Mesendoderm (in vitro differentiated cells): Measurements from ENCODE around the gene TRPM3.

Experiments
- DNase-seq: peaks from one replicate; pipeline ENCODE4 v3.0.0; 2013
- H2AK5ac ChIP-seq: 2 replicates; pipeline ENCODE4 v1.6.1; 2013; ENCODE audit warnings: low read length, inconsistent platforms
- H2BK120ac ChIP-seq: 2 replicates; pipeline ENCODE4 v1.6.1; 2013; ENCODE audit warnings: low read depth, mild to moderate bottlenecking, low read length, moderate library complexity, mixed read lengths
- H2BK15ac ChIP-seq: replicated peaks from 2 replicates; pipeline ENCODE4 v1.6.1; 2013; ENCODE audit warnings: low read depth, mild to moderate bottlenecking, moderate library complexity
- H2BK5ac ChIP-seq: 2 replicates; pipeline ENCODE4 v1.6.1; 2013; ENCODE audit warnings: low read length, inconsistent platforms
- H3K18ac ChIP-seq: 2 replicates; pipeline ENCODE4 v1.6.1; 2013; ENCODE audit warnings: mild to moderate bottlenecking, low read length, mixed read lengths
- H3K23ac ChIP-seq: one replicate; pipeline ENCODE4 v1.6.1; 2013; ENCODE audit warnings: low read length
- H3K27ac ChIP-seq: 2 replicates; pipeline ENCODE4 v1.5.1; 2013; ENCODE audit warnings: low read depth, mild to moderate bottlenecking, inconsistent platforms, low read length, moderate library complexity
- H3K27me3 ChIP-seq: 2 replicates; pipeline ENCODE4 v1.6.1; 2013; ENCODE audit warnings: low read length, control low read depth, mild to moderate bottlenecking, inconsistent platforms; ENCODE audit not compliant: insufficient read depth, poor library complexity
- H3K36me3 ChIP-seq: 2 replicates; pipeline ENCODE4 v1.6.1; 2013; ENCODE audit warnings: low read length, inconsistent platforms; ENCODE audit not compliant: control insufficient read depth, insufficient read depth
- H3K4ac ChIP-seq: one replicate; pipeline ENCODE4 v1.6.1; 2013; ENCODE audit warnings: low read depth, mild to moderate bottlenecking, low read length, moderate library complexity
- H3K4me1 ChIP-seq: 2 replicates; pipeline ENCODE4 v1.6.1; 2013; ENCODE audit warnings: low read depth, low read length, inconsistent platforms; ENCODE audit not compliant: control insufficient read depth
- H3K4me2 ChIP-seq: 2 replicates; pipeline ENCODE4 v1.6.1; 2013; ENCODE audit warnings: low read length
- H3K4me3 ChIP-seq: 2 replicates; pipeline ENCODE4 v1.5.1; 2013; ENCODE audit warnings: mild to moderate bottlenecking, low read length
- H3K56ac ChIP-seq: one replicate; pipeline ENCODE4 v1.6.1; 2013; ENCODE audit warnings: low read length
- H3K79me1 ChIP-seq: 2 replicates; pipeline ENCODE4 v1.6.1; 2013; ENCODE audit warnings: low read length, inconsistent platforms
- H3K79me2 ChIP-seq: 2 replicates; pipeline ENCODE4 v1.6.1; 2013; ENCODE audit warnings: mild to moderate bottlenecking, low read length; ENCODE audit not compliant: control insufficient read depth, insufficient read depth
- H3K9ac ChIP-seq: 2 replicates; pipeline ENCODE4 v1.6.1; 2013; ENCODE audit warnings: low read length, inconsistent platforms
- H4K5ac ChIP-seq: one replicate; pipeline ENCODE4 v1.6.1; 2013; ENCODE audit warnings: low read length
- H4K8ac ChIP-seq: one replicate; pipeline ENCODE4 v1.6.1; 2013; ENCODE audit warnings: low read depth, mild to moderate bottlenecking, control low read depth, low read length, moderate library complexity
- WGBS: extraction: QIAGEN DNeasy Blood & Tissue Kit; methylation state at CpG from one replicate; pipeline ENCODE4 v1.1.7; 2013; ENCODE audit warnings: low lambda C conversion rate, missing lambda C conversion rate; ENCODE audit not compliant: insufficient coverage; ENCODE audit errors: extremely low coverage; 5-methylcytosine and 5-hydroxymethylcytosine counted together

The TRPM3 gene

DNA sequence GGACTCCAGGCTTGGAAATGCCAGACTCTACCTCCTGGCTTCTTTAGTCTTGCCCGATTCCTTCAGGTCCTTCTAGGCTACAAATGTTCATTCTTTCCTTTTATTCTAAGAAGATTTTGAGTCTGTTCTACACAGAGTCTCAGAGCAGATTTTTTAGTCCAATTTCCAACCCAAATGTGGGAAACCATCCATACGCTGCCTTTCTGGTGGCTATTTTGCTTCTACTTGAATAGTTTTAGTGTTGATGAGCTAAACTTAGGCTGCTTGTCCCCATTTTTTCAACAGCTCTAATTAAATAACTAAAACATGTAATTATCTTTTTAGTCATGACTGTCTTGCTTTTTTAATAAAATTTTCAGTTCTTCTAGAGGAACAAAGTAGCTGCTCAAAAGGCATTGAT, 594.5 kb downstream of the TRPM3 start:
- H2BK5ac ChIP-seq, result no peak overlapping the region
- H2AK5ac ChIP-seq, result no peak overlapping the region
- no peaks in the 10 kb centered on the region for H3K27me3 ChIP-seq
- H3K4me3 ChIP-seq, result no peak overlapping the region
- H3K56ac ChIP-seq, result no peak overlapping the region
- H3K23ac ChIP-seq, result no peak overlapping the region
- no peaks in the 10 kb centered on the region for H3K79me1 ChIP-seq
- H3K36me3 ChIP-seq, result no peaks in the 10 kb centered on the region
- no peak overlapping the region for H3K27ac ChIP-seq
- no CpG with 5 or more reads among the region's 2 CpGs for WGBS
- H3K4ac ChIP-seq, result no peak overlapping the region
- H2BK15ac ChIP-seq, result no peak overlapping the region
- H4K5ac ChIP-seq, result no peak overlapping the region
- H2BK120ac ChIP-seq, result no peak overlapping the region
- H3K9ac ChIP-seq, result no peak overlapping the region
- no peaks in the 10 kb centered on the region for H3K79me2 ChIP-seq
- no peak overlapping the region for H3K18ac ChIP-seq
- no peak overlapping the region for H4K8ac ChIP-seq
- no peak for DNase-seq
- no peaks in the 10 kb centered on the region for H3K4me1 ChIP-seq
- no peak overlapping the region for H3K4me2 ChIP-seq

DNA sequence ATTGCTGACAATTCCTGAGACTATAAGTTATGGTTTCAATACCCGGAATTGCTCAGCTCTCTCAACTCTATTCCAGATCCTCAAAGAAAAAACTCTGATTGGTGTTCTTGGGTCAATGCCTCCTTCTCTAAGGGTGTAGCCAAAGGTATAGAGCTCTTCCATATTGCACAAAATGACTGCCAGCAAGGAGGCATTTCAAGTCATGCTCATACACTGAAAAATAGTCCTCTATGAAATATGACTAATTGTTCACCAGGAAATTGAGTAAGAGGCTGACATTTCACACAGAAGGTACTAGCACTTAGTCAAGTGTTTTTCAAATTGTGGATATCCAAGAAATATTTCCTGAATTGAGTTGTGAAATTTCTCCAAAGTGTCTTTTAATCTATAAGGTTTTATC, 595.9 kb downstream of the TRPM3 start:
- H3K4me2 ChIP-seq, result no peak overlapping the region
- no peak overlapping the region for H2BK120ac ChIP-seq
- H2AK5ac ChIP-seq, result no peak overlapping the region
- no peak overlapping the region for H3K27ac ChIP-seq
- no peak overlapping the region for H3K56ac ChIP-seq
- no peaks in the 10 kb centered on the region for H3K4me1 ChIP-seq
- H4K5ac ChIP-seq, result no peak overlapping the region
- H3K18ac ChIP-seq, result no peak overlapping the region
- H2BK5ac ChIP-seq, result no peak overlapping the region
- no peak for DNase-seq
- no peaks in the 10 kb centered on the region for H3K27me3 ChIP-seq
- H2BK15ac ChIP-seq, result no peak overlapping the region
- no peak overlapping the region for H3K9ac ChIP-seq
- no peak overlapping the region for H4K8ac ChIP-seq
- no peaks in the 10 kb centered on the region for H3K79me2 ChIP-seq
- no peak overlapping the region for H3K4me3 ChIP-seq
- H3K79me1 ChIP-seq, result no peaks in the 10 kb centered on the region
- H3K4ac ChIP-seq, result no peak overlapping the region
- no CpG with 5 or more reads among the region's 1 CpG for WGBS
- H3K23ac ChIP-seq, result no peak overlapping the region
- H3K36me3 ChIP-seq, result no peaks in the 10 kb centered on the region

DNA sequence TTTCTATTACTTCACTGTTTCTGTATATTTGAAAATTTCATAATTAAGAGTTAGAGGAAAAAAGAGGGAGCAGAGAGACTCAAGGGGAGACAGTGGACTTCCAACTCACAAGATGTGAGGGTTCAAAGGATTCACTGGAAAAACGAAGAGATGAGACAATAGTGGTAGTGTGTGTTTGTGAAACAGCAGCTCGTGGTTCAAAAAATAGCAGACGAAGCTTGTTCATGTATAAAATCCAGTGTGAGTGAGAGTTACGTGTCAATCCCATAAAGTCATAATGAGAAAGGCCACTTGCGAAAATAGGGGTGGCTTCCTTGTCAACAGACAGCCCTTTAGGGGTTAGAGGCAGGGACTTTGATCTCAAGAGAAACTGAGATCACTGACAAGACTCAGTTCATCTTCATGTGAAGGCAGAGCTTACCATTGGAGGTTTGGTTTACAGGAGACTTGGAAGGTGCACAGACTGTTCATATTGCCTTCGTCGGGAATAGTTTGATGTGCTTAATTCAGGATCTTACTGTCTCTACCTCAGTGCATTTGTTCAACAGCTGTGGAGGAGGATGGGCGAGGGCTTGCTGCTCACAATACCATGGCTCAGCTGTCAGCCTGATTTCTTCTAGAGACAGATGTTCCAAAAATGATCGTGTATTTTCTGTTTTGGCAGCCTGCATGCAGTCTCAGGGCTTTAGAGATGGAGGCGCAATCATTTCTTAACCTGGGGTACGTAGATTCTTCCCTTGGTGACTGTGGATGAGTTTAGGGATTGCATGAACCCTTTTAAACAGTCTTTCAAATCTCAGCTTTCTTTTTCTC, 601.3 kb downstream of the TRPM3 start:
- Histone ChIP-seq H3K79me2 (no peaks in the 10 kb centered on the region), H4K8ac (no peak overlapping the region), H3K4ac (no peak overlapping the region), H3K36me3 (no peaks in the 10 kb centered on the region), H3K79me1 (no peaks in the 10 kb centered on the region), H2BK5ac (no peak overlapping the region), H3K4me2 (no peak overlapping the region), H3K23ac (no peak overlapping the region), H2BK15ac (no peak overlapping the region), H3K9ac (no peak overlapping the region), H3K18ac (no peak overlapping the region), H3K56ac (no peak overlapping the region), H3K4me3 (no peak overlapping the region), H3K27me3 (no peaks in the 10 kb centered on the region), H3K4me1 (no peaks in the 10 kb centered on the region), H2AK5ac (no peak overlapping the region), H4K5ac (no peak overlapping the region), H2BK120ac (no peak overlapping the region), H3K27ac (no peak overlapping the region)
- no CpG with 5 or more reads among the region's 11 CpGs for WGBS
- DNase-seq, result no peak

DNA sequence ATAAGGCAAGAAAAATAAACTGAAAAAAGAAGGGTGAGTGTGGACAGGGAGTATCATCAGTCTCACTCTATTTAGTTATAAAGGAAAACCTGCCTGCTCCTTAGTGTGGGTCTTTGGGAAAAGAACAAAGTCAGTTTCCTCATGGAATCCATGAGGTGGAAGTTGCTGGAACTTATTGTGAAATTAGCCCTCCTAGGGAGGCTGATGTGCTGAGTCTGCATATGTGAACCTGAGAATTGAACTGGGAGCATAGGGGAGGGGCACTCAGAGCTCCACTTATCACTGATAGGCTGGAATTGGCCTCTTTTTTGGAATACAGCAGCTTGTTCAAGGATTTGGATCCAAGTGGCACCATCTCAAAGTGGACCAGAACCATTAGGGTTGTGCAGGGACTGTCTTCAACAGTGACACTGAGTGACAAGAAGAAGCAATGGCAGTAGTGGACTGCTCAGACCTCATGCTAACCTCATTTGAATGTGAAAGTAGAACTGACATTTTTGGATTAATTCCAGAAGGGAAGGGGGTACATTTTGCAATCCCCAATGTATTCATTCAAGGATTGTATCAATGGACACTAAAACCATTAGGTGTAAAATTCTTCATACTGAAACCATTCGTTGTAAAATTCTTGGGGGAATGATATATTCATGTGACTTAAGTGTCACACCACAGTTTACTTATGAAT, 603.4 kb downstream of the TRPM3 start:
- H3K9ac ChIP-seq, result no peak overlapping the region
- no peaks in the 10 kb centered on the region for H3K4me1 ChIP-seq
- H4K8ac ChIP-seq, result no peak overlapping the region
- no CpG with 5 or more reads among the region's 1 CpG for WGBS
- no peaks in the 10 kb centered on the region for H3K27me3 ChIP-seq
- no peak for DNase-seq
- no peak overlapping the region for H3K4ac ChIP-seq
- H3K23ac ChIP-seq, result no peak overlapping the region
- no peak overlapping the region for H2AK5ac ChIP-seq
- H2BK5ac ChIP-seq, result no peak overlapping the region
- H3K18ac ChIP-seq, result no peak overlapping the region
- no peaks in the 10 kb centered on the region for H3K79me1 ChIP-seq
- H3K27ac ChIP-seq, result no peak overlapping the region
- H2BK15ac ChIP-seq, result no peak overlapping the region
- no peak overlapping the region for H3K56ac ChIP-seq
- H3K4me2 ChIP-seq, result no peak overlapping the region
- no peaks in the 10 kb centered on the region for H3K79me2 ChIP-seq
- no peak overlapping the region for H3K4me3 ChIP-seq
- no peak overlapping the region for H2BK120ac ChIP-seq
- no peaks in the 10 kb centered on the region for H3K36me3 ChIP-seq
- no peak overlapping the region for H4K5ac ChIP-seq

DNA sequence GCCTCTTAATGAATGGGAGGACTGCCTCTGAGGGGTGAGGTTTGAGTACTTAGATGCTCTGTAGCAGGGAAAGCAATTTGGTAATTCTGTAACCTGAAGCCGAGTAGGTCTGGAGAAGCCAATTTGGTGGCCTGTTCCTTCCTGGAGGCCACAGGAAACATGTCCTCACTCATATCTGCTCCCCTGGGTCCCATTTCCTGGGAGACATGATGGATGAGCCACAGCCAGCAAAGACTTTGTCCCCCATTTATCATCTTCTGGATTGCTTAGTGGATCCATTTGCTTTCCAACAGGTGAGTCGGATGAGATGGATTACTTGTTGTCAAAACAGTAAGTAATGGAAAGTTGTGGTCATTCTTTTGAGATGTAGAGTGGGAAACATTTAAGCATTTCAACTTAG, 607.1 kb downstream of the TRPM3 start:
- no peak overlapping the region for H2BK15ac ChIP-seq
- H4K8ac ChIP-seq, result no peak overlapping the region
- no peak overlapping the region for H4K5ac ChIP-seq
- H3K4me1 ChIP-seq, result no peaks in the 10 kb centered on the region
- WGBS, result no CpG with 5 or more reads among the region's 2 CpGs
- no peaks in the 10 kb centered on the region for H3K36me3 ChIP-seq
- H3K18ac ChIP-seq, result no peak overlapping the region
- H3K79me1 ChIP-seq, result no peaks in the 10 kb centered on the region
- H3K4me3 ChIP-seq, result no peak overlapping the region
- H2AK5ac ChIP-seq, result no peak overlapping the region
- H3K23ac ChIP-seq, result no peak overlapping the region
- no peak overlapping the region for H3K9ac ChIP-seq
- no peak overlapping the region for H3K4me2 ChIP-seq
- no peak overlapping the region for H3K4ac ChIP-seq
- H3K79me2 ChIP-seq, result no peaks in the 10 kb centered on the region
- H3K27me3 ChIP-seq, result no peaks in the 10 kb centered on the region
- no peak overlapping the region for H3K56ac ChIP-seq
- DNase-seq, result no peak
- no peak overlapping the region for H2BK120ac ChIP-seq
- no peak overlapping the region for H3K27ac ChIP-seq
- H2BK5ac ChIP-seq, result no peak overlapping the region
